NCI-H1048 (cell line): ENCODE data around the gene DMRT1.
A peak's percentile ranks its signal among the peaks of the same experiment; 100 is the strongest.

Experiments used
- DNase-seq: peaks from one replicate; lab custom pipeline; 2025; lab: John Stamatoyannopoulos, UW

Gene DMRT1

GRCh38 chr9:1001838-1002237, 160.3 kb downstream of the DMRT1 start:
- no peak for DNase-seq

- DNase-seq, result no peak
Measured at GRCh38 chr9:1002678-1003077, 161.2 kb downstream of the DMRT1 start.

GRCh38 chr9:1005043-1005667, 163.7 kb downstream of the DMRT1 start:
- DNase-seq, result no peak

GRCh38 chr9:1007312-1007711, 165.8 kb downstream of the DMRT1 start:
- no peak for DNase-seq

GRCh38 chr9:1008216-1008615, 166.7 kb downstream of the DMRT1 start:
- DNase-seq, result no peak

GRCh38 chr9:1009101-1009707, 167.7 kb downstream of the DMRT1 start:
- peak; percentile 21 for DNase-seq

- no peak for DNase-seq
Measured at GRCh38 chr9:1013021-1013420, 171.5 kb downstream of the DMRT1 start.

- DNase-seq, result no peak
Measured at GRCh38 chr9:1014225-1014624, 172.7 kb downstream of the DMRT1 start.

GRCh38 chr9:1014640-1015039, 173.1 kb downstream of the DMRT1 start:
- no peak for DNase-seq

GRCh38 chr9:1018121-1018520, 176.6 kb downstream of the DMRT1 start:
- DNase-seq, result no peak
